ENCODE results near the gene SLC25A42.

DNA sequence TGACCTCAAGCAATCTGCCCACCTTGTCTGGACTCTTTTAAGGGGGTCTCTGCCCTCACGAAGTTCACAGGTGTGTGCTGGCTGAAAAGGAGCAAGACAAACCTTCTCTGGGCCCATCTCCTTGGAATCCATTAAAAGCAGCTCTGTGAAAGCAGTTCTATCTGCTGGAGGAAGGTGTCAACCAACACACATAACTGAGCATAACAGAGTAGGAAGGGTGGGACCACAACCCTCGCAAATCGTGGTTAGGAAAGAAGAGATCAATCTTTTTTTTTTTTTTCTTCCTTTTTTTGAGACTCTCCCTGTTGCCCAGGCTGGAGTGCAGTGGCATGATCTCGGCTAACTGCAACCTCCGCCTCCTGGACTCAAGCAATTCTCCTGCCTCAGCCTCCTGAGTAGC lies 31.9 kb upstream of the SLC25A42 start:
- TF ChIP-seq POLR2A (IDR thresholded peaks at IDR 0.05; ENCODE audit: low read length), result no peak
- TF ChIP-seq GATA1 (IDR thresholded peaks at IDR 0.05; ENCODE audit: low read depth, low read length), result no peak
